Hematopoietic multipotent progenitor cell (in vitro differentiated cells): ENCODE data around the gene ENAH. TPM values are rescaled to one million over a fixed set of nuclear protein-coding genes. Genes with fewer than 3 reads are reported as not detected.
"Not testable (repeated sequence)": the region's sequence is repeated elsewhere in the genome, so short reads cannot be mapped to it uniquely, and the experiment has no call there.

ENCODE experiments used
- DNase-seq, 3 donors: peaks; one replicate each; pipeline ENCODE4 v3.0.0-alpha.2; 2011 to 2015; ENCODE audit warnings: low read depth in 2 of 3, low spot score in 2 of 3
- total RNA-seq: library from RNA; depleted of rRNA; stranded (reverse); fragments of >200 nt; gene quantifications from one replicate; pipeline ENCODE4 v1.2.3, GENCODE V29; 2012

ENAH gene
- total RNA-seq, 1 donor = 0.54 TPM

DNA sequence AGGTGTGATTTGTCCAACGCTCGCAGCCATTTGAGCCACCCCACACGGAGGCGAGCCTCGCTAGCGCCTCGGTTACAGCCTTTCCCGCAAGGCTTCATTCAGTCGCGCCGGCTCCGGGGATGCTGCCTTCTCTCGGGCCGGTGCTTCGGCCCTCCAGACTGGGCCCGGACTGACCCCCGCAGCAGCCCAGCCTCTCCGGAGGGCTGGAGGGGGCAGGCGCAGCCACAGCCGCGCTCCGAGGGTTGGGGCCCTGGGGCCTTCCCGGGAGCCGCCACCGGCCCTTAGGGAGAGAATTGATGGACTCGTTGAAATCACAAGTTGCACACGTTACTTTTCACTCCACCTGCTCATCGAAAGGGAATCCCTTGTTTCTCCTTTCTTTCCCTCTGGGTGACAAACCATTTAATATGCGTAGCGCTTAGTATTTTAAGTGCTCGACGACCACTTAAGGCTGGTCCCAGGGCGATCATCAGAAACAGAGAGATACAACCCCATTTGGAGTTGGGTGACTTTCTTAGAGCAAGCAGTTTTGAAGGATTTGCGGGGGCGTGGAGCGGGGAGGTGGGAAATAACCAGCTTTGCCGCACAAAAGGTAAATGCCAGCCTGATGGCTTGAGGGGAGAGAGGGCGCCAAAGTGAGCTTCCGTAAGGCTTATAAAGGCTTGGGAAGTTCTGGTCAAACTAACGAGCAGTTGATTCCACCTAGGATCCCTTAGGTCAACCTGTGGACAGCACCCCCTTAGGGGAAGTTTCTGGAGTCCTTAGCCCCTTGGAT, 24.6 kb upstream of the ENAH start:
- peak in 1 of 3 donors; percentile 5 for DNase-seq

DNA sequence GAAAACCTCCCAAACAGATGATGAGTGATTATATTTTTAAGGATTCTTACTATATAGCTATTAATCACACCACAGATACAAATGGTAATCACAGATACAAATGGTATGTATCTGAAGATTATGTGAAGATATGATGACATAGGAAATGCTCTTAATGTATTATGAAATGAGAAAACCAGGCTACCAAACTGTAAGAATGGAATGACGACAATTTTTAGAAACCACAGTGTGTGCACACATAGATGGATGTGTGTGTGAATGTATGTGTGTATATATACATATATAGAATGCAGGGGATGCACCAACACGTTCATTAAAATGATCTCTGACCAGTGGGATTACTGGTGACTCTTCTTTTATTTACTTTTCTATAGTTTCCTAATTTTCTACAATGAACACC, 21.5 kb upstream of the ENAH start:
- DNase-seq = no peak

DNA sequence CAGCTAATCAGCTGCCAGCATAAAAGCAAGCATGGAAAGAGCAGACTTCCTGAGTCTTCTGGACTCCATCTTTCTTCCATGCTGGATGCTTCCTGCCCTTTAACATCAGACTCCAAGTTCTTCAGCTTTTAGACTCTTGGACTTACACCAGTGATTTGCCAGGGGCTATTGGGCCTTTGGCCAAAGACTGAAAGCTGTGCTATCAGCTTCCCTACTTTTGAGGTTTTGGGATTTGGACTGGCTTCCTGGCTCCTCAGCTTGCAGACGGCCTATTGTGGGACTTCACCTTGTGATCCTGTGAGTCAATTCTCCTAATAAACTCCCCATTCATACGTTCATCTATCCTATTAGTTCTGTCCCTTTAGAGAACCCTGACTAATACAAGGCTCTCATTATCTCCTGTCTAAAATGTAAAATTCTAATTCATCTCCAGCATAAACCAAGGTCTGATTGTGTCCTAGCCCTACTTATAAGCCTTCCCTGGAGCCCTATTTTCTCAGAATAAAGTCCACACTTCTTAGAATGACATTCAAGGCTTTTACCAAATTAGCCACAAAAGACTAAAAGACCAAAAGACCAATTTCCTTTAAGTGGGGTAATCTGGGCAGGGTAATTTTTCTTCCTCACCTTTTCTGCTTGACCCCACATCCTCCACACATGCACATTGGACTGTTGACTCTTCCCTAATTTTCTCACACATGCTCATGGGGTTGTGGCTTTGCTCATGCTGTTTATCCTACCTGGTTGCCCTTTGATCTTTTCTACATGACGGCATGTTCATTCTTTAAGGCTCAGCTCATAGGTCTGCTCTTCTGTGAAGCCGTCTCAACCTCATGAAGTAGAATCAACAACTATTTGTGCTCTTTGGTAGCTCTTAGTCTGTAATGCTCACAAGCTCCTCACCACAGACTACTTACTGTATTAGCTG, 18.1 kb upstream of the ENAH start:
- DNase-seq = no peak

DNA sequence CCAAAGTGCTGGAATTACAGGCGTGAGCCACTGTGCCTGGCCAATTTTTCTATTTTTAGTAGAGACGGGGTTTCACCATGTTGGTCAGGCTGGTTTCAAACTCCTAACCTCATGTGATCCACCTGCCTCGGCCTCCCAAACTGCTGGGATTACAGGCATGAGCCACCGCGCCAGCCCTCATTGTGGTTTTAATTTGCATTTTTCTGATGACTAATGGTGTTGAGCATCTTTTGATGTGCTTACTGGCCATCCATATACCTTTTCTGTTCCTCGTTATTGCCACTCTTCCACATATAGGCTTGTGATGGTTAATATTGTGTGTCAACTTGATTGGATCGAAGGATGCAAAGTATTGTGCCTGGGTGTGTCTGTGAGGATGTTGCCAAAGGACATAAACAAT, 17.4 kb upstream of the ENAH start:
- no peak for DNase-seq

DNA sequence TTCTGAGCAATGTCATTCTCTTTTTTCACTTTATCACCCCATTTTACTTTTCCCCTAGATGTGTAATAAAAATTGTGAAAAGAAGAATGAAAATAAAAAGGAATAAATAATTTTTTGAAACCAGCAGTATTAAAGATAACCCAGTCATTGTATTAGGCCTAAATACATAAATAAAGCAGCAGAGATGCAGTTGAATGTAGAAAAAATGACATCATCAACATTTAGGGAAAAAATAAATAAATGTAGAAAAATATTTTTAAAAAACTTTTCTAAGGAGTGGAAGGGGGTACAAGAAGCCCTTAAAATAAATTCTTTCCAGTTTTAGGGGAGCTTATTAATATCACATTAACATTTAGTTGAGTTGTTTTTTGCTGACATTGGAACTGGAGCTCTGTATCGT, 15.3 kb upstream of the ENAH start:
- no peak for DNase-seq

DNA sequence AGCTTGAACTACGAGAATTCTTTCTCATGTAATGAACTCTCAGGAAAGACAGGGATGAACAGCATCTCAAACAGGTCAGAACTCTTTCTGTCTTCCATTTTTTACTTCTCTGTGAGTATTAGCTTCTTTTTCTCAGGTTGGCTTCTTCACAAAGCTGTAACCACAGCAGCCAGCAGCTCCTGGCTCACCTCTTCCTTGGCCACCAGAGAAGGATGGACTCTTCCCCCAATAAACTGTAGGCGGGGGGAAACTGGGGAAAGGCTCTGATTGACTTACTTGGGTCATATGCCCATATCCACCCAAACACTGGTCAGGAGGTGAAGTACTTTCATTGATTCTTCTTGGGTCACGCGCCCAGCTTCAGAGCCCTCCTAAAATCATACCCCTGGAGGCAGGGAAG, 14.4 kb upstream of the ENAH start:
- DNase-seq = no peak

DNA sequence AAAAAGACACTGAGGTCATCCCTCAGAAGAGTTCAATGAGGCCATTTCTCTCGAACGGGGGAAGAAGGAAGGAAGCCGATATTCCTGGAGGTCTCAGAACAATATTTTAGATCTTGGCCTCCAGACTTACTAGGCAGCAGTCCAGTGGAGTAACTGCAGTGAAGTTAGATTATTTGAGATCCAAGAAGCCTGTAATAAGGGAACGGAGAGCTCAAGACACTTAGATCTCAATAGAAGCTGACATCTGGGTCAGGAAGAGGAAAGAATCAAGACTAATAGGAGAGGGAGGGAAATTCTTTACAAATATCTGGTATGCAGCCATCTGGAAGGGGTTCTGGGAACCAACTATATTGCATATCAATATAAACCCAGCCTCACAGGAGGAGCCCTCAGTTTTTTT, 13.6 kb upstream of the ENAH start:
- DNase-seq = no peak

DNA sequence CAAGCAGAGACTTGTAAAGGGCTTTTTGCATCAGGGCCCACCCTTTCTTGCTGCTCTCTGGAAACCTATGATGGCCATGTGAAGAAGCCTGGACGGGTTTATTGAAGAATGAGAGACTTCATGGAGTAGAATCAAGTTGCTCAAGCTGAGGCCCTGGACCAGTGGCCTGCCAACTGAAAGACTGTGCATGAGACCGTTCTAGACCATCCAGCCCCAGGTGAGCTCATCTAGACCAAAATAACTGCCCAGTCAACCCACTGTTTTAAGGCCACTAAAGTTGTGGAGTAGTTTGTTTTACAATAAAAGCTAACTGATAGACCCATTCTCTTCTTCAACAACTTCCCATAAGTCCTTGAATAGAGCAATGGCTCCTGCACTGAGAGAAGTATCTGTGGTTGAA, 11.8 kb upstream of the ENAH start:
- DNase-seq = no peak

DNA sequence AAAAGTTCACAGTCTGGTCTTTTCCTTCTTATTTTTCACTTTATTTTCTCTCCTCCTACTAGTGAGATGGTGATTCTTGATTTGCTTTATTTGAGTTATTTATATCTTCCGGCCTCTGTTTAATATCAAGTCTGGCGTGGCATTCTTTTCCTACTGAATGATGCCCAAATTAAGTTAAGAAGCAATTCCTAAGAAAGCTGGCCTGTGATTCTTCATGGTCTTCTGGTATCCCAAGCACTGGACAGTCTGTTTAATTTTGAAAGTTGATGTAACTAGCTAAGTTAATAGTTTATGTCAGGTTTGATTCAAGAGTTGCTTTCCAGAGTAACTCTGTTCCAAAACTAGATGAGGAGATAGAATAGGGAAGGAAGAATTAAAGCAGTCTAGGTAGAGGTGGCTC, 9.2 kb upstream of the ENAH start:
- DNase-seq = no peak

DNA sequence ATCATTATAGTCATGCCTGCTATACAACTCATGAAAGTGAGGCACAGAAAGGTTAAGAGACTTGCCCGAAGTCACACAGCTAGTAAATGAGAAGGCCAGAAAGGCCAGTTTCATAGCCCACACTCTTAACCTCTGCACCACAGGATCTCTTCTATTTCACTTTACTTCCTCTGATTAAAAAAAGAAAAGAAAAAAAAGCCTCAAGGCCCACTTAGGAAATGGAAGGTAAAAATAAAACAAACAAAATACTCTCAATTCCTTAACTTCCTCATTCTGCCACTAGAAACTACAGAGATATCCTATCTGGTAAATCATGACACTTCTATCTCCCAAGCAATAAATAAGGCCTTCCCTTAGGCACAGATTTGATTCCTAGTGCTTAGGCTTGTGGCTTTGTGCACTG, 7.6 kb upstream of the ENAH start:
- peak in 1 of 3 donors; percentile 61 for DNase-seq

DNA sequence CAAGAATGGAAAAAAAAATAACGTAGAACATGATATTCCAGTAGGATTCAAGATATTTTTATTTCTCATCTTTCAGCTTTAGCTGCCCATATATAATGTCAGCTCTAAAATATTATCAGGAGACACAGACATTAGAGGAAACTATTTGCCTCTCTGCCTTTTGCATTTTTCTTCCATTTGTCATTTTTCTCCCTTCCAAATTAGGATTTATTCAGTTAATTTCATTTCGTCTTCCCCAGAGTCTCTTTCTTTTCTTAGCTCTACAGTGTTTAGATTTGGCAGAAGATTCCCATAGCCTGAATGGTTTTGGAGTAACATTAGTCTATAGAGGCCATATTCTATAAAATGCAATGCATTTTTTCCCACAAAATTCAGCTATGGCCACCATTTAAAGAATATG, 5.1 kb upstream of the ENAH start:
- DNase-seq = no peak

DNA sequence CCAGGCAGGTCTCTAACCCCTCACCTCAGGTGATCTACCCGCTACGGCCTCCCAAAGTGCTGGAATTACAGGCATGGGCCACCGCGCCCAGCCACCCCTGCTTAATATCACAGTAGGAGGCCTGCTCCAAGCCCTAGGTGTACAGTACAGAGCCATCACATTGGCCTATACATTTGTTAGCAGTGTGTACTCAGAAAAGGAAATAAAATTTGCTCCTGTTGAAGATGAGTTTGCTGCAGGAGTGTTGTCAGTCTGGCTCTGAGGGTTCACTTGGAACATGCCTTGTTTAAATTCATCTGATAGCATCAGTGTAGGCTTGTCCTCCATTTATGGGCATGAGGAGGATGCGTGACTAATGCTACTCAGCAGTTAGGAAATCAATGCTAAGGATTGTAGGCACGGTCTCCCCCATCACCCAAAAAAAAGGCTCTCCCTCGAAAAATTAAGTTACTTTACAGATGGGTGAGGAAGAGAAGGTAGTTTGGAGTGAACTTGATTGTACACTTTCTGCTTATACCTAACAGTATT, 4.6 kb upstream of the ENAH start:
- no peak for DNase-seq

DNA sequence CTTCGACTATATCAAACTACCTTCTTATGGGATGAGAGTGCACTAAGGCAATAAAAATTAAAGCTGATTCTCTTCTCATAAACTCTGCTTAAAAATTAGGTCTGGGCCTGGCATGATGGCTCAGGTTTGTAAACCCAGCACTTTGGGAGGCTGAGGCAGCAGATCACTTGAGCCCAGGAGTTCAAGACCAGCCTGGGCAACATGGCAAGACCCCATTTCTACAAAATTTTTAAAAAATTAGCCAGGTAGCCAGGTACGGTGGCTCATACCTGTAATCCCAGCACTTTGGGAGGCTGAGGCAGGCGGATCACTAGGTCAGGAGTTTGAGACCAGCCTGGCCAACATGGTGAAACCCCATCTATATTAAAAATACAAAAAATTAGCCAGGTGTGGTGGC, 3.3 kb upstream of the ENAH start:
- DNase-seq = not testable (repeated sequence)

DNA sequence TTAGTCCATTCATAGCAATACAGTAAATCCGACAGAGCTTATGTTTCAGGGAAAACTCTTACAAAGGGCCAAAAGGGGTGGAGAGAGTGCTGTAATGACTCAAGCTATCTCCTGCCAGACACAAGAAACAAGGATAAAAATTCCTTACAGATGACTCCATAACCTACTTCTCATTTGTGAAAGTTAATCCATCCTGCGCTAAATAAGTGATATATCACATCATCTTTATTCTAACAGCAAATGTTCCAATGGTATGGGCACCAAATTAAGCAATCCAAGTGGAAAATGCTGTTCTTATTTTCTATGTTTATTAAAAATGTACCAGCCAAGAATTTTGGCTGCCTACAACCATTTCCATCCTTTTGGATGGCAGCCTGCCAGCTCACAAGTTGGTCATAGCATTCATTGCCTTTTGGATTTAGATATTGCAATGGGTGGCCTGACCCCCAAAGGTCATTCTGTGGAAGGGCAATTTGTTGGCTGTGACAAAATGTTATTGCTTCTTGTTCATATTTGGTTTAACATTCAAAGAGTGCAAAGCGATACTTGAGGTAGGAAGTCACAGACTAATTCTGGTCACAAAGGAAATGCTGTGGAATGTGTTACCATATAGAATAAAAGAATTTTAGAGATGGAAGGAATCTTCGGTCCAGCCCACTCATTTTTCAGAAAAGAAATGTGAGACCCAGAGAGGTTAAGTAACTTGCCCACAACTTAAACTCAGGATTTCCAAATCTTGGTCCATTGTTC, 2.8 kb upstream of the ENAH start:
- peak in 2 of 3 donors; percentile 56 to 57 for DNase-seq

DNA sequence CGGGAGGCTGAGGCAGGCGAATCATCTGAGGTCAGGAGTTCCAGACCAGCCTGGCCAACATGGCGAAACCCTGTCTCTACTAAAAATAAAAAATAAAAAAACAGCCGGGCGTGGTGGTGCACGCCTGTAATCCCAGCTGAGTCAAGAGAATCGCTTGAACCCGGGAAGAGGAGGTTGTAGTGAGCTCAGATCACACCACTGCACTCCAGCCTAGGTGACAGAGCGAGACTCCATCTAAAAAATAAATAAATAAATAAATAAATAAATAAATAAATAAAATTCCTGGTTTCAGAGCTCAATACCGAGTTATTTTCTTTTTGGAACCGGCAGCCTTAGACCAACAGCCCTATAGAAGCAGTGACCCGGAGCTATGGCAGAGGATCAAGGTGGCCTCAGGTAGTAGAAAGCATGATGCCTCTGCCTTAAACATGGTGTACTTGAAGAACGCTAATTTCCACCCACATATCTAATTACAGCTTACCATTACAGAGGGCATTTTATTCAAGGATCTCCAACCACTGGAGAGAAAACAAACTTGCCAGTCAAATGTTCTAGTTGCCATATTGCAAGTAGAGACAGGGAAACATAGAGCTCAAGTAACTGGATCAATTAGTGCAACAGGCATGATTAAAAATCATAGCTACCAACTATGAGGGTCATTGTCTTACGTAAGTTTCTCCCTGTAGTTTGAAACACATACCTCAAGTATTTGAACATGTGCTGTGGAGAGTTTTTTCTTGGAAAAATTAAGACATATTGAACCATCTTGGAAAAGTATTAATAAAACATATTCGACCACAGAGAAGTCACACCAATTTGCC, 2.0 kb upstream of the ENAH start:
- DNase-seq = no peak

DNA sequence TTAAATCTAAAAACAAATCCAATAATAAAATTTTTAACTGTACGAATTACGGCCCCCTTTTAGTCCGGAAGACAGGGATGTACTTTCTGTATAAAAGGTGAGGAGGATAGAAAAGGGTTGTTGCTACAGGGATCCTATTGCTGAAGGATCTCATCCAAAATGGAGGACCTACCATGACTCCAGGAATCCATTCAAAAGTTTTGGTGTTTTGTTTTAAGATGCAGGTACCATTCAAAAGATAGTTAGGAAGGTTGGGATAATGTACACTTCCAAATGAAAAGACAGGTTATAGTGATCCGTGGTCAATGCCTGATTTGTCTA, 1.3 kb upstream of the ENAH start:
- DNase-seq = no peak

DNA sequence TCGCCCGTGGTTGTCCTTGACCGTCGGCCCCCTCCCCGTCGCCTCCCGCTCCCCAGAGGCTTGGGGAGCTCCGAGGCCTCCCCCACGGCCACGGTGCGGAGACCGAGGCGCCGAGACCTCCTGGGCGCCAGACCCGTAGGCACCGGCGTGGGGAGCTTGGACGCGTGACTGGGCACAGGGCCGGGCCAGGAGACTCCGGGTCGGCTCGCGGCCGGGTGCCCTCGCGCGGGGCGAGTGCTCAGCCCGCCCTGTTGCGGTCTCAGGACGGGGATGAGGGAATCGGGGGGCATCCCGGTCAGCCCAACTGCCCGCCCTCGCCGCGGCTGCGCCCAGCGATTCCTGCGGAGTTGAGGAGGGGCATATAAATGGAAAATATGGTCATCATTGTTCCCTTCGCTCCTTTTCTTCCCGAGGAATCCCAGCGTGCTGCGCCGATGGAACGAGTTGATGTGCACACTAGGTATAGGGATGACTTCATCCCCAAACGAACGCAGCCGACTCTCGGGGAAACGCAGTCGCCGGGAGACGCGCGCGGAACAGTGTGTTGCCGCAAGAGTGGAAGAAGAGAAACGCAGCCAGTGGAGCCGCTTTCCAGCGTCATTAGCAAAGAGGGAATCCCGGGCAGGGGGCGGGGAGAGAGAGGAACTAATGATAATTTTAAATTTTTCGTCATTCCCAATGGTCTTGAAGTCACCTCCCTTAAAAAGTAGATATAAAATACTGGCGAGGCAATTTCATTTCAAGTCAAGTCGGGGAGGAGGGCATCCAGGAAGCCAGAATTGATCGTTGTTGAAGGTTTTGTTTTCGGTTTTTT, 747 bp upstream of the ENAH start:
- DNase-seq = peak in 2 of 3 donors; percentile 20 to 33

DNA sequence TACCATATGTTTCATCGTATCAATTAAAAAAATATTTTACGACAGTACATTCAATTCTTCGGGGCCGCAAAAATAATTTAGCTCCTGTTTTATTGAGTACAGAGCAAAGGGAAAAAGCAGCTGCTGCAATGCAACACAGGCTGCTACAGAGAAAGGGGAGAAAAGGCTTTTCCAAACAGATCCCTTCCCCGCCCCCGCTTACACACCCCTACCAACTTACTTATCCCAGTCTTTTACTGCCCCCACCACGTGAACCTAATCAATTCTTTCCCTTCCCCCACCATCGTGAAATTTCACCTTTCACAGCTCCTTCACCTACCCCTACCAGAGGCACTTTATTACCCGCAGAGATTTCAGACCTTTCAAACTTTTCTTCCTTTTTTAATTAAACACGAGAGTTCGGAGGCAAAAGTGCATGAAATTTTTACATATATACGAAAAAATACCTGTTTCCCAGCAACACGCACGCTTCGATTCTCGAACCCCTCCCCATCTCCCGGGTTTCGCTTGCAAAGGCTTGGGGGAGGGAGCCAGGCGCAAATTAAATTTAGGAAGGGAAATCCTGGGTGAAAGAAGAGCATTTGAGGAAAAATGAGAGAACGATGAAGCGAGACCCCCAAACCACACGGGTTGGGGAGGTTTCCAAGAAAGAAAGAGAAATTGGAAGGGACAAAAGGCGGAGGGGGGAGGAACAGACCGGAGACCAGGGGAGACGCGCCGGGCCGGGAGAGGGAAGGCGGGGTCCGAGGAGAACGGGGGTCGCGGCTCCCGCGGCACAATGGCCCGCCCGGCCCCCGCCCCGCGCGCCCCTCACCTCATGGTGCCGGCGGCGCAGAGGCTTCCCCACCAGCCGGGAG, 823 bp downstream of the ENAH start:
- DNase-seq = peak in 1 of 3 donors; percentile 10
